Nucleus accumbens (tissue), 56 donors: ENCODE results near the gene HTR6.
A peak's percentile ranks its signal among the peaks of the same experiment; 100 is the strongest.

Experiments
- DNase-seq, 56 donors: peaks; one replicate each; lab custom pipeline; 2025; lab: John Stamatoyannopoulos, UW

Gene HTR6

GRCh38 chr1:19654886-19655717 lies 9.6 kb upstream of the HTR6 start:
- no peak for DNase-seq

- DNase-seq: no peak
Observed at GRCh38 chr1:19655718-19656080, 9.0 kb upstream of the HTR6 start.

- DNase-seq: no peak
Observed at GRCh38 chr1:19656134-19656779, 8.4 kb upstream of the HTR6 start.

- DNase-seq: no peak
Observed at GRCh38 chr1:19656780-19657466, 7.8 kb upstream of the HTR6 start.

GRCh38 chr1:19657511-19657910 lies 7.2 kb upstream of the HTR6 start:
- DNase-seq: no peak

GRCh38 chr1:19658186-19658585 lies 6.5 kb upstream of the HTR6 start:
- no peak for DNase-seq

- DNase-seq: peak in 2 of 56 donors; percentile 16 to 53
Observed at GRCh38 chr1:19661721-19662228, 2.9 kb upstream of the HTR6 start.

GRCh38 chr1:19662313-19662712 lies 2.4 kb upstream of the HTR6 start:
- DNase-seq: no peak

- DNase-seq: no peak
Observed at GRCh38 chr1:19665186-19665495, 466 bp downstream of the HTR6 start.

GRCh38 chr1:19665496-19666465 lies 1.1 kb downstream of the HTR6 start:
- peak in 1 of 56 donors; percentile 31 for DNase-seq

GRCh38 chr1:19668888-19669287 lies 4.2 kb downstream of the HTR6 start:
- DNase-seq: peak in 2 of 56 donors; percentile 12 to 36

GRCh38 chr1:19670787-19671186 lies 6.1 kb downstream of the HTR6 start:
- DNase-seq: no peak

GRCh38 chr1:19672237-19672636 lies 7.6 kb downstream of the HTR6 start:
- peak in 29 of 56 donors; percentile 10 to 77 (median 39) for DNase-seq

- DNase-seq: peak in 19 of 56 donors; percentile 11 to 76 (median 37)
Observed at GRCh38 chr1:19675797-19676196, 11.1 kb downstream of the HTR6 start.

GRCh38 chr1:19676438-19676922 lies 11.8 kb downstream of the HTR6 start:
- peak in 19 of 56 donors; percentile 15 to 55 (median 35) for DNase-seq

GRCh38 chr1:19678493-19678892 lies 13.8 kb downstream of the HTR6 start:
- no peak for DNase-seq

GRCh38 chr1:19678931-19679453 lies 14.3 kb downstream of the HTR6 start:
- DNase-seq: no peak

GRCh38 chr1:19679691-19680090 lies 15.0 kb downstream of the HTR6 start:
- peak in 4 of 56 donors; percentile 12 to 25 (median 17) for DNase-seq

- no peak for DNase-seq
Observed at GRCh38 chr1:19680644-19681043, 16.0 kb downstream of the HTR6 start.

- peak in 24 of 56 donors; percentile 7 to 77 (median 46) for DNase-seq
Observed at GRCh38 chr1:19682257-19682656, 17.6 kb downstream of the HTR6 start.
